HG02852 (cell line): Measurements from ENCODE around the gene MNX1.

Experiments
- ATAC-seq: cut with Tn5 transposase; IDR thresholded peaks from one replicate; pipeline ENCODE4 v1.9.1; 2021; ENCODE audit warnings: mild to moderate bottlenecking, moderate library complexity; ENCODE audit not compliant: unreplicated experiment

Gene MNX1

GRCh38 chr7:157033483-157034473, 23.3 kb upstream of the MNX1 start:
- no peak for ATAC-seq

GRCh38 chr7:157032644-157033482, 22.4 kb upstream of the MNX1 start:
- no peak for ATAC-seq

- no peak for ATAC-seq
Measured at GRCh38 chr7:157032128-157032527, 21.7 kb upstream of the MNX1 start.

- ATAC-seq: no peak
Measured at GRCh38 chr7:157028199-157028903, 17.9 kb upstream of the MNX1 start.

- no peak for ATAC-seq
Measured at GRCh38 chr7:157027568-157028198, 17.2 kb upstream of the MNX1 start.

GRCh38 chr7:157024716-157025115, 14.3 kb upstream of the MNX1 start:
- no peak for ATAC-seq

GRCh38 chr7:157023589-157023905, 13.1 kb upstream of the MNX1 start:
- ATAC-seq: no peak

- no peak for ATAC-seq
Measured at GRCh38 chr7:157022681-157023588, 12.5 kb upstream of the MNX1 start.

GRCh38 chr7:157021871-157022680, 11.6 kb upstream of the MNX1 start:
- no peak for ATAC-seq

- ATAC-seq: no peak
Measured at GRCh38 chr7:157021071-157021870, 10.8 kb upstream of the MNX1 start.

- no peak for ATAC-seq
Measured at GRCh38 chr7:157020514-157021070, 10.1 kb upstream of the MNX1 start.

GRCh38 chr7:157019718-157020451, 9.4 kb upstream of the MNX1 start:
- no peak for ATAC-seq

- ATAC-seq: no peak
Measured at GRCh38 chr7:157018997-157019608, 8.6 kb upstream of the MNX1 start.

- ATAC-seq: no peak
Measured at GRCh38 chr7:157018328-157018996, 8.0 kb upstream of the MNX1 start.

GRCh38 chr7:157017603-157018327, 7.3 kb upstream of the MNX1 start:
- ATAC-seq: no peak
